HCT116 (cell line): ENCODE data around the gene GRIN2A. TPM values are rescaled to one million over a fixed set of nuclear protein-coding genes. Genes with fewer than 3 reads are reported as not detected.

ENCODE experiments used
- ATAC-seq: fragments of 200-7000 bp; cut with Tn5 transposase; 2 replicates; pipeline ENCODE4 v1.9.1; 2020; ENCODE audit warnings: mild to moderate bottlenecking, moderate library complexity
- BruUV-seq: library from RNA; stranded (reverse); fragments of 400-500 nt; replicated peaks from 2 replicates; lab custom pipeline; 2021; lab: Mats Ljungman, UMichigan
- CTCF ChIA-PET: fragments of 300-600 bp; sonication (Branson Sonifier 250); formaldehyde crosslinking; loops from one replicate; lab custom pipeline; 2021; ENCODE audit warnings: antibody characterized with exemption; lab: Charles Lee
- POLR2A ChIA-PET: fragments of 300-600, 350-600 bp; sonication (Branson Sonifier 250); formaldehyde crosslinking; loops from one replicate; lab custom pipeline; 2021; ENCODE audit warnings: antibody characterized with exemption; lab: Charles Lee
- RAD21 ChIA-PET, 2 experiments: fragments of 300-600 bp; sonication (Branson Sonifier 250); formaldehyde crosslinking; loops; one replicate each; lab custom pipeline; 2023; ENCODE audit warnings: low total read pairs in 2 of 2; ENCODE audit not compliant: uncharacterized antibody in 2 of 2, unreplicated experiment in 2 of 2, low non-redundant PET in 1 of 2; lab: Charles Lee
- DNase-seq: peaks from one replicate; pipeline ENCODE4 v3.0.0-alpha.2; 2010; ENCODE audit warnings: low read depth, low spot score
- H2AFZ ChIP-seq: fragments of 200-600 bp; shearing (Covaris generic), sonication (generic); 2 replicates; pipeline ENCODE4 v1.6.1; 2017; ENCODE audit warnings: low read depth, mixed run types, mixed read lengths, antibody characterized with exemption, low read length; ENCODE audit not compliant: poor library complexity, severe bottlenecking
- H3K27ac ChIP-seq: 2 replicates; pipeline ENCODE4 v1.5.1; 2012; ENCODE audit warnings: low read depth, low read length
- H3K27me3 ChIP-seq: fragments of 200-600 bp; sonication (generic); 2 replicates; pipeline ENCODE4 v1.6.1; 2016; ENCODE audit warnings: mixed run types, low read length, mixed read lengths; ENCODE audit not compliant: insufficient read depth
- H3K36me3 ChIP-seq, 2 experiments: fragments of 200-500 bp in 1 of 2; fragments of 200-600 bp in 1 of 2; sonication (Bioruptor generic) in 1 of 2; sonication (generic) in 1 of 2; 2 replicates each; pipeline versions ENCODE4 v1.5.1 to v1.6.1; 2014 to 2016; ENCODE audit warnings: low read length in 2 of 2, inconsistent platforms in 1 of 2, mixed read lengths in 1 of 2, mixed run types in 1 of 2; ENCODE audit not compliant: insufficient read depth in 2 of 2, control insufficient read depth in 1 of 2
- H3K4me1 ChIP-seq, 2 experiments: fragments of 200-600 bp in 1 of 2; sonication (generic) in 1 of 2; 2 replicates each; pipeline versions ENCODE4 v1.5.1 to v1.6.1; 2012 to 2017; ENCODE audit warnings: low read length in 2 of 2, inconsistent platforms in 1 of 2, mild to moderate bottlenecking in 1 of 2, mixed read lengths in 1 of 2, mixed run types in 1 of 2, moderate library complexity in 1 of 2; ENCODE audit not compliant: insufficient read depth in 2 of 2, control insufficient read depth in 1 of 2
- H3K4me2 ChIP-seq: fragments of 200-600 bp; sonication (generic); 2 replicates; pipeline ENCODE4 v1.6.1; 2017; ENCODE audit warnings: mixed run types, low read length, mixed read lengths
- H3K4me3 ChIP-seq, 2 experiments: fragments of 200-600 bp in 1 of 2; sonication (generic) in 1 of 2; replicated peaks in 1 of 2; 2 replicates each; pipeline ENCODE4 v1.5.1; 2011 to 2016; ENCODE audit warnings: low read length in 2 of 2, control low read depth in 1 of 2, low read depth in 1 of 2, mild to moderate bottlenecking in 1 of 2, mixed read lengths in 1 of 2, mixed run types in 1 of 2
- H3K79me2 ChIP-seq: fragments of 200-600 bp; sonication (generic); 2 replicates; pipeline ENCODE4 v1.6.1; 2017; ENCODE audit warnings: mild to moderate bottlenecking, mixed run types, low read length, moderate library complexity, mixed read lengths; ENCODE audit not compliant: insufficient read depth
- H3K9ac ChIP-seq: fragments of 200-600 bp; sonication (generic); 2 replicates; pipeline ENCODE4 v1.6.1; 2016; ENCODE audit warnings: low read length, mixed read lengths
- H3K9me2 ChIP-seq: fragments of 200-600 bp; sonication (generic), shearing (Covaris generic); 2 replicates; pipeline ENCODE4 v1.6.1; 2017; ENCODE audit warnings: mixed run types, mild to moderate bottlenecking, moderate library complexity; ENCODE audit not compliant: insufficient read depth
- H3K9me3 ChIP-seq, 2 experiments: fragments of 200-500 bp in 1 of 2; fragments of 200-600 bp in 1 of 2; sonication (Bioruptor generic) in 1 of 2; sonication (generic) in 1 of 2; 2 replicates each; pipeline ENCODE4 v1.6.1; 2014 to 2017; ENCODE audit warnings: low read length in 2 of 2, mixed read lengths in 2 of 2, inconsistent platforms in 1 of 2, low read depth in 1 of 2, mild to moderate bottlenecking in 1 of 2, mixed run types in 1 of 2, moderate library complexity in 1 of 2; ENCODE audit not compliant: control insufficient read depth in 1 of 2, insufficient read depth in 1 of 2
- H4K20me1 ChIP-seq: fragments of 200-600 bp; sonication (generic), shearing (Covaris generic); 2 replicates; pipeline ENCODE4 v1.6.1; 2017; ENCODE audit warnings: mixed run types, mild to moderate bottlenecking, moderate library complexity; ENCODE audit not compliant: insufficient read depth
- EGR1 ChIP-seq: IDR thresholded peaks from 2 replicates; pipeline ENCODE4 v1.6.1; 2012; ENCODE audit warnings: low read depth
- POLR2AphosphoS5 ChIP-seq: IDR thresholded peaks from 2 replicates; pipeline ENCODE4 v1.6.1; 2011; ENCODE audit warnings: mild to moderate bottlenecking, low read depth, low read length, moderate library complexity
- SRF ChIP-seq: IDR thresholded peaks from 2 replicates; pipeline ENCODE4 v1.6.1; 2012; ENCODE audit warnings: low read depth
- YY1 ChIP-seq: IDR thresholded peaks from 2 replicates; pipeline ENCODE4 v1.6.1; 2011; ENCODE audit warnings: low read length, low read depth, moderate library complexity, mild to moderate bottlenecking; ENCODE audit not compliant: insufficient replicate concordance; ENCODE audit errors: extremely low read depth
- intact Hi-C: fragments of 100-400 bp; cut with micrococcal nuclease; formaldehyde crosslinking; loops from 2 replicates; pipeline ENCODE4 v1.10.0; 2022
- total RNA-seq: library from RNA; stranded (reverse); gene quantifications from one replicate; pipeline ENCODE4 v1.2.1, GENCODE V29; 2021; ENCODE audit not compliant: unreplicated experiment
- TF ChIP-seq, protein P1 (sequence below): IDR thresholded peaks from 2 replicates; pipeline ENCODE4 v1.6.1; 2011; ENCODE audit warnings: mild to moderate bottlenecking, low read length, moderate library complexity; ENCODE audit not compliant: insufficient replicate concordance; ENCODE audit errors: extremely low read depth
- TF ChIP-seq, protein P2 (sequence below): IDR thresholded peaks from 2 replicates; pipeline ENCODE4 v1.6.1; 2012; ENCODE audit warnings: low read depth

Gene GRIN2A
- total RNA-seq, 1 experiment from 2014 or later = 0.02 TPM

DNA sequence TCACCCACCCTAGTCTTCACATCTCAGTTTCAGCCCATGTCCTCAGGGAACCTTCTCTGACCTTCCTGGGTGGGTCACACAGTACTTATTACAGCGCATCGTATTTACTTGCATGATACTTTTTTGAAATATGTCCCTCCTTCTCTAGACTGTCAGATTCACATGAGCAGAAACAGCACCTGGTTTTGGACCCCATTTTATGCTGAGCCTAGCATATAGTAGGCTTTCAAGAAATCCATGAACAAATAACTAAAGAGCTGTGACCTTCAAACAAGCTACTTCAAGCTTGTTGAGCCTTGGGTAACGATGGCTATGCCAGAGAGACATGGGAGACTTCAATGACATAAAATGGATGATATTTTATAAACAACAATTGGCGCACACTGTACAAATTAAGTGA lies 150.3 kb downstream of the GRIN2A start:
- Histone ChIP-seq H3K79me2 (no peaks in the 10 kb centered on the region), H3K27me3 (peaks cover 23% of the 10 kb centered on the region), H3K27ac (no peak overlapping the region), H2AFZ (no peak overlapping the region), H3K9me3 (no peaks in the 10 kb centered on the region), H3K36me3 (no peaks in the 10 kb centered on the region), H4K20me1 (no peaks in the 10 kb centered on the region), H3K9me2 (no peaks in the 10 kb centered on the region), H3K4me3 (no peak overlapping the region), H3K4me2 (no peak overlapping the region), H3K4me1 (no peaks in the 10 kb centered on the region), H3K9ac (no peak overlapping the region)
- intact Hi-C loops = no loop called here
- ChIA-PET CTCF (no interaction called here), POLR2A (no interaction called here), RAD21 (no interaction called here)
- ATAC-seq = no peak
- BruUV-seq = no TSS peak
- no peak for DNase-seq
- no peak for TF ChIP-seq EGR1
- TF ChIP-seq SRF = no peak
- TF ChIP-seq YY1 = no peak
- TF ChIP-seq, protein P1, sequence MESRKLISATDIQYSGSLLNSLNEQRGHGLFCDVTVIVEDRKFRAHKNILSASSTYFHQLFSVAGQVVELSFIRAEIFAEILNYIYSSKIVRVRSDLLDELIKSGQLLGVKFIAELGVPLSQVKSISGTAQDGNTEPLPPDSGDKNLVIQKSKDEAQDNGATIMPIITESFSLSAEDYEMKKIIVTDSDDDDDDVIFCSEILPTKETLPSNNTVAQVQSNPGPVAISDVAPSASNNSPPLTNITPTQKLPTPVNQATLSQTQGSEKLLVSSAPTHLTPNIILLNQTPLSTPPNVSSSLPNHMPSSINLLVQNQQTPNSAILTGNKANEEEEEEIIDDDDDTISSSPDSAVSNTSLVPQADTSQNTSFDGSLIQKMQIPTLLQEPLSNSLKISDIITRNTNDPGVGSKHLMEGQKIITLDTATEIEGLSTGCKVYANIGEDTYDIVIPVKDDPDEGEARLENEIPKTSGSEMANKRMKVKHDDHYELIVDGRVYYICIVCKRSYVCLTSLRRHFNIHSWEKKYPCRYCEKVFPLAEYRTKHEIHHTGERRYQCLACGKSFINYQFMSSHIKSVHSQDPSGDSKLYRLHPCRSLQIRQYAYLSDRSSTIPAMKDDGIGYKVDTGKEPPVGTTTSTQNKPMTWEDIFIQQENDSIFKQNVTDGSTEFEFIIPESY = no peak
- TF ChIP-seq, protein P2, sequence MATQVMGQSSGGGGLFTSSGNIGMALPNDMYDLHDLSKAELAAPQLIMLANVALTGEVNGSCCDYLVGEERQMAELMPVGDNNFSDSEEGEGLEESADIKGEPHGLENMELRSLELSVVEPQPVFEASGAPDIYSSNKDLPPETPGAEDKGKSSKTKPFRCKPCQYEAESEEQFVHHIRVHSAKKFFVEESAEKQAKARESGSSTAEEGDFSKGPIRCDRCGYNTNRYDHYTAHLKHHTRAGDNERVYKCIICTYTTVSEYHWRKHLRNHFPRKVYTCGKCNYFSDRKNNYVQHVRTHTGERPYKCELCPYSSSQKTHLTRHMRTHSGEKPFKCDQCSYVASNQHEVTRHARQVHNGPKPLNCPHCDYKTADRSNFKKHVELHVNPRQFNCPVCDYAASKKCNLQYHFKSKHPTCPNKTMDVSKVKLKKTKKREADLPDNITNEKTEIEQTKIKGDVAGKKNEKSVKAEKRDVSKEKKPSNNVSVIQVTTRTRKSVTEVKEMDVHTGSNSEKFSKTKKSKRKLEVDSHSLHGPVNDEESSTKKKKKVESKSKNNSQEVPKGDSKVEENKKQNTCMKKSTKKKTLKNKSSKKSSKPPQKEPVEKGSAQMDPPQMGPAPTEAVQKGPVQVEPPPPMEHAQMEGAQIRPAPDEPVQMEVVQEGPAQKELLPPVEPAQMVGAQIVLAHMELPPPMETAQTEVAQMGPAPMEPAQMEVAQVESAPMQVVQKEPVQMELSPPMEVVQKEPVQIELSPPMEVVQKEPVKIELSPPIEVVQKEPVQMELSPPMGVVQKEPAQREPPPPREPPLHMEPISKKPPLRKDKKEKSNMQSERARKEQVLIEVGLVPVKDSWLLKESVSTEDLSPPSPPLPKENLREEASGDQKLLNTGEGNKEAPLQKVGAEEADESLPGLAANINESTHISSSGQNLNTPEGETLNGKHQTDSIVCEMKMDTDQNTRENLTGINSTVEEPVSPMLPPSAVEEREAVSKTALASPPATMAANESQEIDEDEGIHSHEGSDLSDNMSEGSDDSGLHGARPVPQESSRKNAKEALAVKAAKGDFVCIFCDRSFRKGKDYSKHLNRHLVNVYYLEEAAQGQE = no peak
- no peak for TF ChIP-seq POLR2AphosphoS5
